Measurements from ENCODE around the gene PDZD8. TPM values are rescaled to one million over a fixed set of nuclear protein-coding genes. Genes with fewer than 3 reads are reported as not detected.

PDZD8 gene
- total RNA-seq, 2 experiments from 2014 or later, result 15.5 to 16.2 TPM

DNA sequence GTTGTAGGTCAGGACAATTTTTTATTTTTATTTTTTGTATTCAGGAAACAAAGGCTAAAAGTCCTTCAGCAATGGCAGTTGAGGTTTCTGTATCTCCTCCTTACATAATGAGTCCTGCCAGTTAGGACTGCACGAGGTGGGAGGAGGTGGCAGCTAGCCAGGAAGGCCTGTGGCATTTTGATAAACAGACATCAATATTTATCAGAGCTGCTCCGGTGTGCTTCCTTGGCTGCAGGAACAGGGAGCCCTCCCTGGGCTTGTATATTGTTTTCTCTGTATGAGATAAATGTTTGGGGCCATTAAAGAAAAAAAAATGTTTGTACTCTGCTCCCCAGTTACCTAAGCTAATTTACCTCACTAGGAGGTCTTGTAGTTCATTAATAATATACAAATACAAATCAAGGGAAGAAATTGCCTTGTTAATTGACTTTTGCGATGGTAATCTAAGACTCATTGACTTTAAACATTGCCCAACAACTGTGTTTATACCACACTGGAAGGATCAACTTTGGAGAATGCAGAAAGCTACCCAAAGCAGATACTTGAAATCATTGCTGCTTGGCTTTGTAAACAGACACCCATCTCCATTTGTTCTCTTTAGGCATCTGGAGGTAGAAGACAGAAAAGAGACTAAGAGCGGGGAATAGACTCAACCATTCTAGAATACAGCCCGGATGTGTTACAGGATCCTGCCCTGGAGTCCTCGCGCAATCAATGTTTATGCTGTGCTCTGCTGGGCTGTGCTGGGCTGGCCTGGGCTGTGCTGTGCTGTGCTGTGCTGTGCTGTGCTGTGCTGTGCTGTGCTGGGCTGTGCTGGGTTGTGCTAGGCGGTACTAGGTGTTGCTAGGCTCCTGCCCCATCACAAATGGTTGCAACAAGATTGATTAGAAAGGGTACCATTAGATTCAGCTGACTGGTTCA is 36.5 kb upstream of the PDZD8 start:
- H3K4me1 Mint-ChIP-seq (ENCODE audit: low read depth), result no peaks in the 10 kb centered on the region
- H3K9me3 Mint-ChIP-seq, result no peaks in the 10 kb centered on the region
- TF ChIP-seq, protein P1, sequence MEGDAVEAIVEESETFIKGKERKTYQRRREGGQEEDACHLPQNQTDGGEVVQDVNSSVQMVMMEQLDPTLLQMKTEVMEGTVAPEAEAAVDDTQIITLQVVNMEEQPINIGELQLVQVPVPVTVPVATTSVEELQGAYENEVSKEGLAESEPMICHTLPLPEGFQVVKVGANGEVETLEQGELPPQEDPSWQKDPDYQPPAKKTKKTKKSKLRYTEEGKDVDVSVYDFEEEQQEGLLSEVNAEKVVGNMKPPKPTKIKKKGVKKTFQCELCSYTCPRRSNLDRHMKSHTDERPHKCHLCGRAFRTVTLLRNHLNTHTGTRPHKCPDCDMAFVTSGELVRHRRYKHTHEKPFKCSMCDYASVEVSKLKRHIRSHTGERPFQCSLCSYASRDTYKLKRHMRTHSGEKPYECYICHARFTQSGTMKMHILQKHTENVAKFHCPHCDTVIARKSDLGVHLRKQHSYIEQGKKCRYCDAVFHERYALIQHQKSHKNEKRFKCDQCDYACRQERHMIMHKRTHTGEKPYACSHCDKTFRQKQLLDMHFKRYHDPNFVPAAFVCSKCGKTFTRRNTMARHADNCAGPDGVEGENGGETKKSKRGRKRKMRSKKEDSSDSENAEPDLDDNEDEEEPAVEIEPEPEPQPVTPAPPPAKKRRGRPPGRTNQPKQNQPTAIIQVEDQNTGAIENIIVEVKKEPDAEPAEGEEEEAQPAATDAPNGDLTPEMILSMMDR (IDR thresholded peaks at IDR 0.05), result no peak
- no peak overlapping the region for H3K27ac Mint-ChIP-seq
- DNase-seq (no peak), ATAC-seq (no peak)
- H3K36me3 Mint-ChIP-seq (ENCODE audit: low read depth), result no peaks in the 10 kb centered on the region
- ChIA-PET POLR2A (no interaction called here), CTCF (no interaction called here)
- intact Hi-C loops (cut with micrococcal nuclease), result no loop called here
- H3K4me3 Mint-ChIP-seq, result no peak overlapping the region
- peaks cover 4% of the 10 kb centered on the region for H3K27me3 Mint-ChIP-seq

DNA sequence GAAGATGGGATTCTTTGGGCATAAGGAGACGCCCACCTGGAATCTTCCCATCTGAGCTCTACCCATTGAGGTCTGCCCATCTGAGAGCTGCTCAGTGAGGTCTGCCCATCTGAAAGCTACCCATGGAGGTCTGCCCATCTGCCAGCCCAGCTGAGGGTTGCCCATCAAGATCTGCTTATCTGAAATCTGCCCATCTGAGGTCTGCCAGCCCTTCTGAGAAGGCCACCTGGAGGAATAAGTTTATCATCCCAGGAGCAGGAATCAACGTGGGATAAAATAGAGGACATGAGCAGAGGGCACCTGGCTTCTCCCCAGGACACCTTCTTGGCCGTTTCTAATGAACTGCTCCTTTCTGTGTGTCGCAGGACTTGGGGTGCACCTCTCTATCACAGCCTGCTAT is 35.3 kb upstream of the PDZD8 start:
- POLR2A ChIA-PET, result no interaction called here
- ATAC-seq (no peak), DNase-seq (no peak)
- CTCF ChIA-PET, result no interaction called here
- H3K4me3 Mint-ChIP-seq, result no peak overlapping the region
- intact Hi-C loops (cut with micrococcal nuclease), result no loop called here
- no peaks in the 10 kb centered on the region for H3K36me3 Mint-ChIP-seq (ENCODE audit: low read depth)
- H3K9me3 Mint-ChIP-seq, result no peaks in the 10 kb centered on the region
- H3K4me1 Mint-ChIP-seq (ENCODE audit: low read depth), result no peaks in the 10 kb centered on the region
- TF ChIP-seq, protein P1 (IDR thresholded peaks at IDR 0.05), result no peak
- no peak overlapping the region for H3K27ac Mint-ChIP-seq
- peaks cover 4% of the 10 kb centered on the region for H3K27me3 Mint-ChIP-seq

DNA sequence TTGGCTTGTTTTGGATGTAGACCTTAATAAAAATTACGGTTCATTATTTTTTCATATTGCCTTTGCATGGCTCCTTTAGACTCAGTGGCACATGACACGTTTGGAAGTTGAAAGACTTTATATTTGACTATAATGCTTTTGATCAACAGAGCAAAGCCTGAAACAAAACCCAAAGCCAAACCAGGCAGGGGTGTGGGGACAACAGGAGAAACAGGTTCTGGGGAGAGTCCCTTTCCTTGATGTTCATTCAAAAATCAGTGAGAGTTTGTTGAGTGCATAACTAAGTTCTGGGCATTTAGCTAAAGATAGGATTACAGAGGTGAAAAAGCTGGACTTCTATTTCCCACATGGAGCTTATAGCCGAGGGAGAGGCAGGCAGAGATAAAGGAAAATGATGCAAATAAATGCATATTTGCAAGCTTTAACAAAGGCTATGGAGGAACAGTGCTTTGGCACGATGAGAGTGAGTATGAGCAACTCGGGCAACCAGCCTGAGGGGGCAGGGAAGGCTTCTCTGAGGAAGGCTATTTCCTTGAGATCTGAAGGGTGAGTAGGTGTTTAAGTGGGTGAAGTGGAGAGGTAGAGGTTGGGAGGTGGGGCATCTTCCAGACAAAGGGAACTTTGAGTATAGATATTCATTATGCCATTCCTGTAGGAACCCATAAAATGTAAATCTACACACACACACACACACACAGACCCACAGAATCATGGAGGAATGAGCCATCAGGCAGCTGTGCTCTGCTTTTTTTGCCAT is 34.5 kb upstream of the PDZD8 start:
- CTCF ChIA-PET, result no interaction called here
- intact Hi-C loops (cut with micrococcal nuclease), result no loop called here

DNA sequence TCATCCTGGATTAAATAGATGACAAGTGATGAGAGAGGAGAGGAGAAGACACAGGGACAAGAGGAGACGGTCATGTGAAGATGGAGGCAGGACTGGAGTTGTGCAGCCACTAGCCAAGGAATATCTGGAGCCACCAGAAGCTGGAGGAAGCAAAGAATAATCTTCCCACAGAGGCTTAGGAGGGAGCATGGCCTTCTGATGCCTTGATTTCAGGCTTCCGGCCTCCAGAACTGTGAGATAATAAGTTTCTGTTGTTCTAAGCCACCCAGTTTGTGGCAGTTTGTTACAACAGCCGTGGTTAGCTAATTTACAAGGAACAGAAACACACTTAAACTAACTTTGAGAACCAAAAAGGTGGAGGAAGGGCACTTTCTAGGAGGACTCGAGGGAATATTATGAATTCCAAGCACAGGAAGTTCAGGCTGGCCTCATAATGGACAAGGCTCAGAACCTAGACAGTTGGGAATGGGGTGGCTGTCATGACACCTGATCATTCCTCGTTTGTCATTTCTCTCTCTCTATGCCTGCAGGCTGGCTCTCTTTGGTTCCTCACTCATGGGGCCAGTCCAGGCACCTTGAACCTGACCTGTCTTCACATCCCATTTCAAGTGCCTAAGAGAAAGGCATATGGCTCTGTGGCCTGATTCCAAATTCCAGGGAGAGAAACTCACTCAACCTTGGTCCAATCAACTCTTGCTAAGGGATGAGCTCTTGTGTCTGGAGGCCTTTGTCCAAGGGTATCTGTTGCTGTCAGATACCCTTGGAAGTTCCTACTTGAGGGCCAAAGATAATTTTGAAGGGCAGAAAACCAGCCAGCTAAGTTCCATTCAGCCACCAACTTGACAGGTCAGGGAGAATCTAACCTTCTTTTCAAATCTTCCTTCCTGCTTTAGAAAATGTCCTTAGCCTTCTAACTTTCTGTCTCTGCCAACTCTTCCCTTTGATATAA is 33.5 kb upstream of the PDZD8 start:
- no peak for ATAC-seq
- no peaks in the 10 kb centered on the region for H3K9me3 Mint-ChIP-seq
- no peak overlapping the region for H3K4me3 Mint-ChIP-seq
- POLR2A ChIA-PET, result no interaction called here
- H3K27ac Mint-ChIP-seq, result no peak overlapping the region
- peaks cover 5% of the 10 kb centered on the region for H3K27me3 Mint-ChIP-seq
- intact Hi-C loops (cut with micrococcal nuclease), result no loop called here
- DNase-seq, result no peak
- H3K4me1 Mint-ChIP-seq (ENCODE audit: low read depth), result no peaks in the 10 kb centered on the region
- TF ChIP-seq, protein P1 (IDR thresholded peaks at IDR 0.05), result no peak
- H3K36me3 Mint-ChIP-seq (ENCODE audit: low read depth), result no peaks in the 10 kb centered on the region
- CTCF ChIA-PET, result interaction anchor here (0.8 kb wide), 1 partner anchor 34 kb away, joined by 5 read pairs; no protein-coding TSS in a partner anchor

More for the DNA sequence above, 34.5 kb upstream of the PDZD8 start:
- POLR2A ChIA-PET, result no interaction called here
- Mint-ChIP-seq H3K36me3 (ENCODE audit: low read depth) (no peaks in the 10 kb centered on the region), H3K27me3 (peaks cover 4% of the 10 kb centered on the region), H3K4me3 (no peak overlapping the region), H3K4me1 (ENCODE audit: low read depth) (no peaks in the 10 kb centered on the region), H3K27ac (no peak overlapping the region), H3K9me3 (no peaks in the 10 kb centered on the region)
- DNase-seq (no peak), ATAC-seq (no peak)
- TF ChIP-seq, protein P1 (IDR thresholded peaks at IDR 0.05), result no peak

Data from activated CD8-positive, alpha-beta T cell treated with anti-CD3 and anti-CD28 coated beads for 36 hours (primary cell).